Central memory CD4-positive, alpha-beta T cell (primary cell): Measurements from ENCODE around the gene ANXA9.
A peak's percentile ranks its signal among the peaks of the same experiment; 100 is the strongest.

ENCODE experiments used
- DNase-seq: peaks from one replicate; pipeline ENCODE4 v3.0.0; 2022
- total RNA-seq, 3 experiments: gene quantifications; one replicate each; lab custom pipeline; 2026; lab: John Stamatoyannopoulos, UW

ANXA9 gene
- 0.04 to 0.39 (median 0.05) reads per million in 3 experiments for total RNA-seq

- no peak for DNase-seq
Observed at GRCh38 chr1:150981805-150982712, at the start of gene ANXA9. Gene ANXA9, plus strand, starts transcription at chr1:150982292. Its CDS starts 814 bp downstream, at chr1:150983106.

GRCh38 chr1:150944856-150945255 lies 37.2 kb upstream of the ANXA9 start:
- DNase-seq = no peak

GRCh38 chr1:150954708-150955107 lies 27.4 kb upstream of the ANXA9 start:
- no peak for DNase-seq

GRCh38 chr1:150955280-150955679 lies 26.8 kb upstream of the ANXA9 start:
- DNase-seq = no peak

GRCh38 chr1:150957666-150958065 lies 24.4 kb upstream of the ANXA9 start:
- no peak for DNase-seq

- DNase-seq = no peak
Observed at GRCh38 chr1:150960646-150961045, 21.4 kb upstream of the ANXA9 start.

- DNase-seq = no peak
Observed at GRCh38 chr1:150961756-150962155, 20.3 kb upstream of the ANXA9 start.

GRCh38 chr1:150963321-150964163 lies 18.6 kb upstream of the ANXA9 start:
- DNase-seq = no peak

- DNase-seq = no peak
Observed at GRCh38 chr1:150964164-150964489, 18.0 kb upstream of the ANXA9 start.

GRCh38 chr1:150965605-150966004 lies 16.5 kb upstream of the ANXA9 start:
- no peak for DNase-seq

- no peak for DNase-seq
Observed at GRCh38 chr1:150966011-150966410, 16.1 kb upstream of the ANXA9 start.

- DNase-seq = no peak
Observed at GRCh38 chr1:150967936-150968335, 14.2 kb upstream of the ANXA9 start.

- DNase-seq = no peak
Observed at GRCh38 chr1:150968491-150968890, 13.6 kb upstream of the ANXA9 start.

GRCh38 chr1:150969626-150970025 lies 12.5 kb upstream of the ANXA9 start:
- DNase-seq = no peak

- no peak for DNase-seq
Observed at GRCh38 chr1:150970808-150971582, 11.1 kb upstream of the ANXA9 start.

- no peak for DNase-seq
Observed at GRCh38 chr1:150971583-150972416, 10.3 kb upstream of the ANXA9 start.

GRCh38 chr1:150972417-150972940 lies 9.6 kb upstream of the ANXA9 start:
- DNase-seq = no peak

GRCh38 chr1:150973258-150973835 lies 8.7 kb upstream of the ANXA9 start:
- DNase-seq = no peak

- DNase-seq = peak; percentile 25
Observed at GRCh38 chr1:150973836-150974579, 8.1 kb upstream of the ANXA9 start.
